ENCODE results near the gene RAB3C.

- TF ChIP-seq CTCF (IDR thresholded peaks at IDR 0.05) (no peak), SP1 (CRISPR knock-in tag; conservative IDR thresholded peaks at IDR 0.05) (no peak), ZBTB43 (CRISPR knock-in tag; IDR thresholded peaks at IDR 0.05) (no peak), ESRRA (CRISPR knock-in tag; IDR thresholded peaks at IDR 0.05; ENCODE audit: borderline replicate concordance) (no peak), CREB1 (CRISPR knock-in tag; IDR thresholded peaks at IDR 0.05) (no peak), E2F5 (CRISPR knock-in tag; IDR thresholded peaks at IDR 0.05) (no peak), KAT7 (CRISPR knock-in tag; IDR thresholded peaks at IDR 0.05; ENCODE audit: borderline replicate concordance) (no peak), NR2C2 (CRISPR knock-in tag; IDR thresholded peaks at IDR 0.05) (no peak), USF2 (CRISPR knock-in tag; IDR thresholded peaks at IDR 0.05) (no peak), MAX (CRISPR knock-in tag; IDR thresholded peaks at IDR 0.05) (no peak), MYBL2 (CRISPR knock-in tag; IDR thresholded peaks at IDR 0.05) (no peak), FOXK1 (CRISPR knock-in tag; IDR thresholded peaks at IDR 0.05) (no peak)
- TF ChIP-seq, protein P1, sequence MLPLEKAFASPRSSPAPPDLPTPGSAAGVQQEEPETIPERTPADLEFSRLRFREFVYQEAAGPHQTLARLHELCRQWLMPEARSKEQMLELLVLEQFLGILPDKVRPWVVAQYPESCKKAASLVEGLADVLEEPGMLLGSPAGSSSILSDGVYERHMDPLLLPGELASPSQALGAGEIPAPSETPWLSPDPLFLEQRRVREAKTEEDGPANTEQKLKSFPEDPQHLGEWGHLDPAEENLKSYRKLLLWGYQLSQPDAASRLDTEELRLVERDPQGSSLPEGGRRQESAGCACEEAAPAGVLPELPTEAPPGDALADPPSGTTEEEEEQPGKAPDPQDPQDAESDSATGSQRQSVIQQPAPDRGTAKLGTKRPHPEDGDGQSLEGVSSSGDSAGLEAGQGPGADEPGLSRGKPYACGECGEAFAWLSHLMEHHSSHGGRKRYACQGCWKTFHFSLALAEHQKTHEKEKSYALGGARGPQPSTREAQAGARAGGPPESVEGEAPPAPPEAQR (CRISPR knock-in tag; IDR thresholded peaks at IDR 0.05), result no peak
- TF ChIP-seq, protein P2, sequence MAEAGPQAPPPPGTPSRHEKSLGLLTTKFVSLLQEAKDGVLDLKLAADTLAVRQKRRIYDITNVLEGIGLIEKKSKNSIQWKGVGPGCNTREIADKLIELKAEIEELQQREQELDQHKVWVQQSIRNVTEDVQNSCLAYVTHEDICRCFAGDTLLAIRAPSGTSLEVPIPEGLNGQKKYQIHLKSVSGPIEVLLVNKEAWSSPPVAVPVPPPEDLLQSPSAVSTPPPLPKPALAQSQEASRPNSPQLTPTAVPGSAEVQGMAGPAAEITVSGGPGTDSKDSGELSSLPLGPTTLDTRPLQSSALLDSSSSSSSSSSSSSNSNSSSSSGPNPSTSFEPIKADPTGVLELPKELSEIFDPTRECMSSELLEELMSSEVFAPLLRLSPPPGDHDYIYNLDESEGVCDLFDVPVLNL (CRISPR knock-in tag; IDR thresholded peaks at IDR 0.05; ENCODE audit: borderline replicate concordance, low read depth), result no peak
Observed at GRCh38 chr5:58763390-58763789, 180.5 kb downstream of the RAB3C start.
